Stimulated activated CD8-positive, alpha-beta memory T cell treated with anti-CD3 and anti-CD28 coated beads, Interleukin-15, amount 100 ng/mL, for 4 hours (primary cell): ENCODE data around the gene ZNF804B.

Source experiments
- DNase-seq, 2 donors: peaks; one replicate each; pipeline ENCODE4 v3.0.0-alpha.2; 2020; ENCODE audit warnings: low read depth in 2 of 2

The ZNF804B gene

GRCh38 chr7:88835147-88835728, 75.7 kb downstream of the ZNF804B start:
- DNase-seq = no peak

GRCh38 chr7:88842201-88842600, 82.7 kb downstream of the ZNF804B start:
- no peak for DNase-seq

GRCh38 chr7:88845091-88845490, 85.6 kb downstream of the ZNF804B start:
- DNase-seq = no peak

- DNase-seq = no peak
Observed at GRCh38 chr7:88851220-88851619, 91.7 kb downstream of the ZNF804B start.

- no peak for DNase-seq
Observed at GRCh38 chr7:88859288-88859687, 99.8 kb downstream of the ZNF804B start.

- no peak for DNase-seq
Observed at GRCh38 chr7:88866265-88866863, 106.9 kb downstream of the ZNF804B start.

- no peak for DNase-seq
Observed at GRCh38 chr7:88867158-88867557, 107.7 kb downstream of the ZNF804B start.

GRCh38 chr7:88868456-88868855, 109.0 kb downstream of the ZNF804B start:
- no peak for DNase-seq

- DNase-seq = no peak
Observed at GRCh38 chr7:88881136-88881535, 121.6 kb downstream of the ZNF804B start.

GRCh38 chr7:88885131-88885530, 125.6 kb downstream of the ZNF804B start:
- no peak for DNase-seq

- DNase-seq = no peak
Observed at GRCh38 chr7:88888684-88889083, 129.2 kb downstream of the ZNF804B start.

GRCh38 chr7:88910516-88910915, 151.0 kb downstream of the ZNF804B start:
- no peak for DNase-seq

- DNase-seq = no peak
Observed at GRCh38 chr7:88912852-88913251, 153.4 kb downstream of the ZNF804B start.

GRCh38 chr7:88915615-88916014, 156.1 kb downstream of the ZNF804B start:
- DNase-seq = no peak

GRCh38 chr7:88919478-88920131, 160.1 kb downstream of the ZNF804B start:
- no peak for DNase-seq

GRCh38 chr7:88922944-88923343, 163.4 kb downstream of the ZNF804B start:
- DNase-seq = no peak

GRCh38 chr7:88928276-88928675, 168.8 kb downstream of the ZNF804B start:
- DNase-seq = no peak

- DNase-seq = no peak
Observed at GRCh38 chr7:88929719-88930118, 170.2 kb downstream of the ZNF804B start.

- DNase-seq = no peak
Observed at GRCh38 chr7:88933285-88933684, 173.8 kb downstream of the ZNF804B start.

GRCh38 chr7:88942815-88943501, 183.5 kb downstream of the ZNF804B start:
- no peak for DNase-seq

GRCh38 chr7:88951826-88952225, 192.3 kb downstream of the ZNF804B start:
- DNase-seq = no peak

- no peak for DNase-seq
Observed at GRCh38 chr7:88964418-88964817, 204.9 kb downstream of the ZNF804B start.

GRCh38 chr7:88965371-88965770, 205.9 kb downstream of the ZNF804B start:
- DNase-seq = no peak
